Measurements from ENCODE around the gene AS3MT. TPM values are rescaled to one million over a fixed set of nuclear protein-coding genes. Genes with fewer than 3 reads are reported as not detected.

Gene AS3MT
- total and polyA plus RNA-seq, 10 of the 15 experiments (the other 5 are each of a cell fraction or from before 2014, with no cell fraction given) = 0.11 to 1.0 (median 0.39) TPM; not detected in 2

DNA sequence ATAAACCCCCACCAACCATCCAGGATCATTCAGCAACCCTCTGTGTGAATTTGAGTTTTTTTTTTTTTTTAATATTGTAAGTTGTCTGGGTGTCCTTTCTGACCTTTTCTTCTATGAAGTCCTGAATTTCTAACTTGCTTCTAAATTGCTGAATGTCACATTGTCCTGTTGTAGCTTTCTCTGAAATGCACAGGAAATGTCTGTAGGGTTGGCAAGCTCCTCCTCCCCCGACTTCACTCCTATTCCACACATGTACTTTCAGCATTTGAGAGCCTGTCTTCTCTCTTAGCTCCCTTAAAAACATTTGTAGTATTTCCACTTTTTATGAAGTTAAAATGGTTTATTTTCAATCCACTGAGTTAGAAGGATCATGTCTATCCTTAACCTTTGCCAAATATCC, 45.5 kb downstream of the AS3MT start (continued):
- TF ChIP-seq ZNF687 (IDR thresholded peaks at IDR 0.05) (no peak), MXI1 (IDR thresholded peaks at IDR 0.05; ENCODE audit: low read depth, low read length) (no peak), POLR2AphosphoS5 (IDR thresholded peaks at IDR 0.05; ENCODE audit: low read length) (no peak), CBX5 (IDR thresholded peaks at IDR 0.05; ENCODE audit: low read depth) (no peak)

DNA sequence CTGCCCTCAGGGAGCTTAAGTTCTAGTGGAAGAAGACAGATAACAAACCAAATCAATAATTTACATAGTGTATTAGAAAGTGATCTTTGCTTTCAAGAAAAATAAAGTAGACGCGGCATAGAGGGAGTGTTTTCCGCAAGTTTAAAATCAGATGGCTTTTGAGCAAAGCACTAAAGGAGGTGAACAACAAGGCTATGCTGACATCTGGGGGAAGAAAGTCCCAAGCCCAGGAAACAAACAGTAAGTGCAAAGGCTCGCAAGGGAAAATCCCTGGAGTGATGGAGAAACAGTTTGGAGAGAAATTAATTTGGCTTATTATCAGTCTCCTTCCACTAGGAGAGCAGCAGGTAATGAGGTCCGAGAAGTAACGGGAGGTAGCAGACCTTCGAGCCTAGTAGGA, 46.9 kb downstream of the AS3MT start:
- H3K36me3 ChIP-seq (ENCODE audit: control insufficient read depth in 2 of 2, insufficient read depth in 2 of 2, low read length in 1 of 2) = no peaks in the 10 kb centered on the region
- H3K4me3 ChIP-seq = no peak overlapping the region
- ChIA-PET SMC1A (ENCODE audit: uncharacterized antibody, unreplicated experiment) (interaction anchor here (0.5 to 15.0 kb wide), 3 partner anchors 154 to 1178 kb away, joined by 3 to 164 read pairs (median 50); partner anchors contain the start of gene RPEL1), CTCF (interaction anchor here (0.8 to 6.2 kb wide), 8 partner anchors 125 to 417 kb away, joined by 3 to 174 read pairs (median 8); partner anchors contain the start of genes RPEL1 and WBP1L), RAD21 (ENCODE audit: unreplicated experiment) (interaction anchor here (1.0 to 5.7 kb wide), 6 partner anchors 8 to 328 kb away, joined by 3 to 63 read pairs (median 18); no protein-coding TSS in a partner anchor), POLR2A (interaction anchor here (0.6 to 2.4 kb wide), 2 partner anchors 151 to 326 kb away, joined by 4 to 7 read pairs; no protein-coding TSS in a partner anchor)
- H3K4me1 ChIP-seq (ENCODE audit: control insufficient read depth, insufficient read depth, low read length) = peaks cover 16% of the 10 kb centered on the region
- H2AFZ ChIP-seq (ENCODE audit: control insufficient read depth, low read depth, low read length) = no peak overlapping the region
- in situ Hi-C loops (cut with MboI) = loop anchor here (5.0 kb wide), 2 partner anchors 151 to 326 kb away; no protein-coding TSS in a partner anchor
- H3K27ac ChIP-seq (ENCODE audit: control insufficient read depth, insufficient read depth) = no peak overlapping the region
- no peaks in the 10 kb centered on the region for H3K9me3 ChIP-seq (replicated peaks; ENCODE audit: control insufficient read depth, insufficient read depth, low read length)
- no peak overlapping the region for H3K9ac ChIP-seq (ENCODE audit: control insufficient read depth, insufficient read depth, low read length)
- H4K20me1 ChIP-seq (ENCODE audit: control insufficient read depth, insufficient read depth) = no peaks in the 10 kb centered on the region
- intact Hi-C loops (cut with micrococcal nuclease; ENCODE audit: unreplicated experiment) = loop anchor here (2.0 to 5.0 kb wide), 2 partner anchors 136 to 569 kb away; no protein-coding TSS in a partner anchor
- peaks cover 4% of the 10 kb centered on the region for H3K79me2 ChIP-seq (ENCODE audit: control insufficient read depth, insufficient read depth, low read length)
- no peak overlapping the region for H3K4me2 ChIP-seq (ENCODE audit: control insufficient read depth, insufficient read depth)
- H3K27me3 ChIP-seq (replicated peaks in 1 of 2; ENCODE audit: control insufficient read depth in 2 of 2, insufficient read depth in 2 of 2, low read length in 1 of 2) = no peaks in the 10 kb centered on the region; a peak in 1 of 4 replicates
- DNase-seq (ENCODE audit: low read depth, low spot score) = no peak
- WGBS (ENCODE audit: insufficient coverage, insufficient replicate concordance, low lambda C conversion rate, missing lambda C conversion rate) = 71% methylated on average over 7 of the region's 7 CpGs
- BruUV-seq (replicated peaks) = no TSS peak
- ATAC-seq = no peak
- no peak for TF ChIP-seq ZNF384 (IDR thresholded peaks at IDR 0.05; ENCODE audit: borderline replicate concordance, low read depth, low read length)
- TF ChIP-seq RAD51 (IDR thresholded peaks at IDR 0.05) = no peak
- no peak for TF ChIP-seq BCLAF1 (IDR thresholded peaks at IDR 0.05)
- TF ChIP-seq CHD2 (IDR thresholded peaks at IDR 0.05; ENCODE audit: borderline replicate concordance, low read depth, low read length) = no peak
- TF ChIP-seq TAF1 (IDR thresholded peaks at IDR 0.05; ENCODE audit: borderline replicate concordance, low read depth, low read length) = no peak
- TF ChIP-seq ZSCAN29 (IDR thresholded peaks at IDR 0.05) = no peak
- no peak for TF ChIP-seq SMAD5 (IDR thresholded peaks at IDR 0.05; ENCODE audit: low read depth)
- FAIRE-seq = no peak
